GM21619 (cell line): Measurements from ENCODE around the gene CEP41.

Experiments used
- ATAC-seq: cut with Tn5 transposase; IDR thresholded peaks from one replicate; pipeline ENCODE4 v1.9.1; 2021; ENCODE audit not compliant: unreplicated experiment

The CEP41 gene

DNA sequence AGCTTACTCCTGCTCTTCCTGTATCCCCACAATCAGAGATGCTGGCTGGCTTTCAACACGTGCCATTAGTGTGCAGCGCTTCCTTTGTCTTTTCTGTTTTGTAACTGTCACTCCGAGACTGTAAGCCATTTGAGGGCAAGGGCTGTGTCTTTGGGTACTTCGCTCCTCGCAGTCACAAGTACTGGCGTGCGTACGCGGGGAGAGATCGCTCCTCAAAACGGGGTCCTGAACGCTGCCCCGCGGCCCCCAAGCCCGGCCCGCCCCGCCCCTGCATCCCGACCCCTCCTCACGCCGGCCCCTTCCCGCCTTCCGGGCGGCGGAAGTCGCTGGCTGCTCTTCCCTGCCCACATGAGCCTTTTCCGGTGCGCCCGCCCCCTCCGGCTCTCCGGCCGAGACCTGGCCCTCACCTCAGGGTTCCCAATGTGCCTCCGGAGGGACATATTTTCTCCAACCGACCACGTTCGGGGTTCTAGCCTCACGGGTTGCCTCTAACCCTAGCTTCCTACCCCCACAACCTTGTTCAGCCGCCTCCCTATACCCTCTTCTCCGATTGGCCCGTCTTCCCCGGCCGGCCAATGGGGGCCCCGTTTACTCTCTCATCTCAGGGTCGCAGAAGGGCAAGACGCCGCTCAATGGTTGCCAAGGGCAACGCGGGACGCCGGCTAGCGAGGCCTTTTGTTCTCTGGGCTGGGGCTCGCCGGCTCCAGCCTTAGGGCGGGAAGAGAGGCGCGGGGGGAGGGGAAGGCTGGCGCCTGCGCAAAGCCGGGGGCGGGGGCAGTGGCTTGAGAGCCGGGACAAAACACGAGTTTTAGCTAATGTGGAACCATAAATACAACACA is at the start of gene CEP41:
TSS of gene CEP41 (minus strand) at position 490 of the 839 bp plus-strand sequence. CDS start at position 440, 50 bp downstream.
- ATAC-seq, result peak; percentile 99

- no peak for ATAC-seq
These were observed 49.5 kb upstream of the CEP41 start for GRCh38 chr7:130490311-130490791.

- no peak for ATAC-seq
These were observed 48.5 kb upstream of the CEP41 start for GRCh38 chr7:130489140-130489983.

GRCh38 chr7:130488392-130489139 is 47.8 kb upstream of the CEP41 start:
- ATAC-seq, result no peak

- ATAC-seq, result no peak
These were observed 46.2 kb upstream of the CEP41 start for GRCh38 chr7:130486954-130487436.

- no peak for ATAC-seq
These were observed 45.5 kb upstream of the CEP41 start for GRCh38 chr7:130486114-130486953.

GRCh38 chr7:130485734-130486113 is 44.9 kb upstream of the CEP41 start:
- ATAC-seq, result no peak

GRCh38 chr7:130483031-130483430 is 42.2 kb upstream of the CEP41 start:
- no peak for ATAC-seq

DNA sequence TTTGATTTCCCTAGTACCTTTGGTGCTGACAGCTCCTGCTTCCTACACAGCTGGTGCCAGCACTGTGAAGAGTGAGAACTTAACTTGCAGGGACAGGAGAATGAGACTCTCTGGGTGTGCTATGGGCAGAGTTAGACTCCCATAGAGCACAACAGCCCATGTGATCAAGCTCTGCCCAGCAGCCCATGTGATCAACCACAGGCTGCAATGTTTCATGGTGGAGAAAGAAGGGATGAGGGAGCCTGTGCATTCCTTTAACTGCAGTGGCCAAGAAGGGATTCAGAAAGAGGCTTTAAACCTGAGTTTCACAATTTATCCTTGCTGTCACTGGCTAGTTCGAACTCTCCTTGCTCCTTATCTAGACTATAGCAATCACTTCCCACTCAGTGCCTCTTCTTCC is 41.1 kb upstream of the CEP41 start:
- ATAC-seq, result no peak

DNA sequence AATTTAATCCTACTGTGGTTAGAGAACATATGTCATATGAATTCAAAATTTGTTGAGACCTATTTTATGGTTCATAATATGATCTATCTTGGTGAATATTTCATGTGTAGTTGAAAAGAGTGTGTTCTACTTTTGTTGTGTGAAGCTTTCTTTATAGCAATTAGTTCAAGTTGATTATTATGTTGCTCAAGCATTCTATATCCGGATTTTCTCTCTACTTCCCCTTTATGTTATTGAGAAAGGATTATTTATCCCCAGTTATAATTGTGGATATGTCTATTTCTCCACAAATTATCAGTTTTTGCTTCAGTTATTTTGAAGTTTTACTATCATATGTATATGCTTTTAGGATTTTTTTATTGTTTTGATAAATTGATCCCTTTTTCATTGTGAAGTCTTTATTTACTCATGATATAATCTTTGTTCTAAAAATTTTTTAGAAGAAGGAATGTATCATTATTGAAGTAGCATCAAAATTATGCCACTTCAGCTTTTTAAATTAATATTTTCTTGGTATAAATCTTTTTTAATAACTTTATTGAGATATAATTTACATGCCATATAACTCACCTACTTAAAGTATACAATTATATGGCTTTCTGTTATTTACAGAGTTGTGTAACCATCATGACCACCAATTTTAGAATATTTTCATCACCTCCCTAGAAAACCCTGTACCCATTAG is 39.0 kb upstream of the CEP41 start:
- no peak for ATAC-seq

- ATAC-seq, result no peak
These were observed 38.2 kb upstream of the CEP41 start for GRCh38 chr7:130478991-130479390.

DNA sequence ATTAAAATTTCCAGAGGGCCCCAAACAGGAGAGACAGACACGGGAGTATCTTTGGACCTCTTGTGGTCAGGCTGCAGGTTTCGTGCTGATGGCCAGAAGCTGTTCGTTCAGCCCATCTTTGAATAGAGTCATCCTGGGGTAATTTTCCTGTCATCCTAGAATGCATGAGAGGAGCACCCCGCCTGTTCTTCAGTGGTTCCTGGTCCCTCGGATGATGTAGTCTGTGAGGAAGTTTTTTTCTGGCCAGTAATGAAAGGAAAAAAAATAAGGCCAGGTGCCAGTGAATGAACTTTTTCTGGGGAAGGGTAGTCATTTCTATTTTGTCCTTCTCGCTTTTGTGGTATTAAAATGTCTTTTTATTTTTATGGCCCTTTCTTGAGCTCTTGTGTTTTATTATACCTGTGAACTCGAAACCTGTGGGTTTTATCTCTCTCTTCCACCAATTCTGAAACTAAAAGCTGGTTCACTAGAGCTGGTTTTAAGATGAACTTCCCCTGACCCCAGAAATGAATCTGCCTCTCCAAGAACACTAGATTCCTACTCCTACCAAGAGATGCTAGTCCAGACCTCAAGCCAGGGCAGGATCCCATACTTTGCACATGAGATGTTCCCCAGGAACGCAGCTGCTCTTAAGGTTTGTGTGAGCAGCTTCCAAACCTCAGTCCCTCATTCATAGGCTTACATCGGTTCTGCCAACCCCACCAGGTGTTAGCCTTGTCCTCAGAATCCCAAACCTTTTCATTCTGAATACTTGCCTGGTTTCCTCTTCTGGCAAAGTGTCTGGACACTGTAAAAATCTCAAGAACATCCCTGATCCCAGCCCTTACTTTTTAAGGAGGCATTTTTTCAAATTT is 35.7 kb upstream of the CEP41 start:
- peak; percentile 71 for ATAC-seq

GRCh38 chr7:130475776-130476175 is 35.0 kb upstream of the CEP41 start:
- no peak for ATAC-seq

DNA sequence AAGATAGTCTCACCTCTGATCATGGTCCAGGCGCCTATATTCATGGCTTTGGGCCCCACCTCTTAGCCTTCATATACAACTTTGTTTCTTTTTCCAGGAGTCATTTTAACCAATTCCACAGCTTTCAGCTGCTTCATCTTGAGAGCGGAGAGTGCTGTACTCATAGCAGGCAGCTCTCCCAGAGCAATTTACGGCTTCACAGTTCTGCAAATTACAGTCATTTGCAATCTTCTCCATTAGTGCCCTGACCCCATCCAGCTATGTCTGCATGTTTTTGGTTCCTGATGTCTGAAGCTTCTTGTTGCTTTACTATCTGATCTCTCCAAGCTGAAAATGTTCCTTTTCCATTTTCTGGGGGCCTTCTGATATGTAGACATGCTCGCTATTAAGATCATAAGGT is 33.1 kb upstream of the CEP41 start:
- no peak for ATAC-seq

DNA sequence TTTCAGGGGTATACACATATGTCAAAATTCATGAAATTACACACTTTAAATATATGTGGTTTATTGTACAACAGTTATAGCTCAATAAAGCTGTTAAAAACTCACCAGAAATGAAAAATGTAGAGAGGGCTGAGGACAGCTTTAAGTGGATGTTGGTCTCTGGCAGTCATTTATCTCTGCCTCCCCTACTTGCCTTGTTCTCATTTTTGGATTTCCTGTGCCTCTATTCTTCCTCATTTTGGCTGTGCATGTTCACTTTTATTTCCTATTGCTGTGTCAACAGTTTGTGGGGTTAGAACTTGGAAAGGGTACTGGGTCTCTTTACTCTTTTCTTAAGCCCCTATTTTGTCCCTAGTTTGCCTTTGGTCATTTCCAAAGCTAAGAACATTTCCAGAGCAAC is 32.5 kb upstream of the CEP41 start:
- ATAC-seq, result no peak

- no peak for ATAC-seq
These were observed 31.2 kb upstream of the CEP41 start for GRCh38 chr7:130471974-130472373.

DNA sequence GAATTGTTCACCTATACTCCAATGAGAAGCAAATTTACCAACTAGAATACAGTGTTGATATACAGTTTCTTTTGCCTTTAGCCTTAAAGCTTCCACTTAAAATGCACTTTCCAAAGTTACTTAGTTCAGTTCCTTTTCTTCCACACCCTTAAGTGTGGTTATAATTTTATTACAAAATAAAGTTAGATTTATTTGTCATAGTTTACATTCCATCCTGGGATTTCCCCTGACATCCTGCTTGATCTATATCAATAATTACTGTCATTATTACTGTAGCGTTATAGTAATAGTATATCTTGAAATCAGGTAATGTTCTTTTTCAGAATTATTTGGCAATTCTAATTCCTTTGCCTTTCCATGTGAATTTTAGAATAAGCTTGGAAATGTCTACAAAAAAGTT is 27.8 kb upstream of the CEP41 start:
- ATAC-seq, result no peak

DNA sequence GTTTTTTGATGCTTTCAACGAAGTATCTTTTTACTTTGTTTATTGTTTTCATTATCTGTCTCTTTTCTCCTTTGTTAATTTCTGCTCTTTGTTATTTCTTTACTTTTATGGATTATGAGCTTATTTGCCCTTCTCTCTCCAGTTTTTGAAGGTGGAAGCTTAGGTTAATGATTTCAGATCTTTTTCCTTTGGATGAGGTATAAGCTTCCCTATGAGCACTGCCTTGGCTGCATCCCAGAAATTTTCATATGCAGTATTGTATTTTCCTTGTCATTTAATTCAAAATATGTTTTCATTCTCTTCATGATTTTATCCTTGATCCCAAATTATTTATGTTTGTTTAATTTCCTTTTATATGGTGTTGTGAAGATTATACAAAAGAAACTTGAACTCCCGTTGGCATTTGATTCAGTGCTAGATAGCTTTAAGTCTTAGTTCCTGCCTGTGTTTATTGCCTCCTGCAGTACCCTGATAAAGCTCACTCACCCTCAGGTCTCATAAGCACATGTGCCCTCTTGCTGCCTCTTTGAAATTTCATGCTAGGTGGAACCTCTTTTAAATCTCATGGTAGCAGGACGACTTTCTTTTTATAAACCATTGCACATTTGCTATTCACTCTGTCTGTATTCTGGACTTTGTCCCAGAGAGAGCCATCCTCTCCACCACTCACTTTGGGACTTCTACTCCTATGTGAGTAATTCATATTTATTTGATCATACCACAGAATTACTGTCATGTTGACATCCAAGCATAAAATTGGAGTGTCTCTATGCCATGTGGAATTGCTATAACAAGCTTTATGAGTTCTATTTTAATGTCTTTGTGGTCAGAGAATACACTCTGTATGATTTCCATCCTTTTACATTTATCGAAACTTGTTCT is 23.0 kb upstream of the CEP41 start:
- no peak for ATAC-seq
